Effector memory CD4-positive, alpha-beta T cell (primary cell): ENCODE data around the gene OTULINL.

ENCODE experiments used
- DNase-seq, 3 donors: peaks; one replicate each; pipeline ENCODE4 v3.0.0-alpha.2; 2020
- H3K27ac ChIP-seq: 2 replicates; pipeline ENCODE4 v1.7.0; 2013; ENCODE audit warnings: mild to moderate bottlenecking, low read length, moderate library complexity; ENCODE audit not compliant: insufficient read depth, poor library complexity, severe bottlenecking
- H3K27me3 ChIP-seq: replicated peaks from 2 replicates; pipeline ENCODE4 v1.7.0; 2013; ENCODE audit warnings: mild to moderate bottlenecking, low read length; ENCODE audit not compliant: insufficient read depth, control insufficient read depth, poor library complexity, severe bottlenecking
- H3K36me3 ChIP-seq: 2 replicates; pipeline ENCODE4 v1.7.0; 2013; ENCODE audit warnings: mild to moderate bottlenecking, low read length, moderate library complexity; ENCODE audit not compliant: control insufficient read depth, insufficient read depth
- H3K4me1 ChIP-seq: 2 replicates; pipeline ENCODE4 v1.7.0; 2013; ENCODE audit warnings: low read length, mild to moderate bottlenecking; ENCODE audit not compliant: control insufficient read depth, insufficient read depth, poor library complexity, severe bottlenecking
- H3K4me3 ChIP-seq: 2 replicates; pipeline ENCODE4 v1.7.0; 2013; ENCODE audit warnings: low read length, low read depth, mild to moderate bottlenecking; ENCODE audit not compliant: insufficient read depth, poor library complexity, severe bottlenecking
- H3K9me3 ChIP-seq: 2 replicates; pipeline ENCODE4 v1.7.0; 2013; ENCODE audit warnings: mild to moderate bottlenecking, low read length, moderate library complexity; ENCODE audit not compliant: control insufficient read depth

OTULINL gene

DNA sequence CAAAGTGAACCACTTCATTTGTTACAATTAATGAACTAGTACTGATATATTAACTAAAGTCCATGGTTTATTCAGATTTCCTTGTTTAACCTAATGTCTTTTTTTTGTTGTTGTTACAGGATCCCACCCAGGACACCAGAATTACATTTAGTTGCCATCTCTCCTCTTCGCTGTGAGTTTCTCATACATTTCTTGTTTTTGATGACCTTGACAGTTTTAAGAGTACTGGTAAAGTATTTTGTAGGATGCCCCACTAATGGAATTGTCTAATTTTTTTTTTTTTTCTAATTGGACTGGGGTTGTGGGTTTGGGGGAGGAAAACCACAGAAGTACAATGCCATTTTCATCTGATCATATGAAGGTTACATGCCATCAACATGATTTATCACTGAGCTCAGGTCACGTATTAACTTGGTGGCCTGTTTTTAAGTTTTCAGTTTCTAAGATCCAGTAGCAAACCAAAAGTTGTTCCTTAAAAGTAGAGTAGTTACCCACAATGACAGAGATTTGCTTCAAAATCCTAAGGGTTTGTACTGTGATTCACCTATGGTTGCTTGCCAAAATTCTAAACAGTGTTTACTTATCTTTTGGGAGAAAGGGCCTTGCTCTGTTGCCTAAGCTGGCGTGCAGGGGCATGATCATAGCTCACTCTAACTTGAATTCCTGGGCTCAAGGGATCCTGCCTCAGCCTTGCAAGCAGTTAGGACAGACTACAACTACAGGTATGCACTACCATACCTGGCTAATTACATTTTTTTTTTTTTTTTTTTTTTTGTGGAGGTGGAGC, 78.4 kb downstream of the OTULINL start:
- H3K36me3 ChIP-seq = no peaks in the 10 kb centered on the region
- H3K27ac ChIP-seq = no peak overlapping the region
- H3K9me3 ChIP-seq = no peaks in the 10 kb centered on the region
- no peaks in the 10 kb centered on the region for H3K27me3 ChIP-seq
- no peak for DNase-seq
- peaks cover 12% of the 10 kb centered on the region for H3K4me1 ChIP-seq
- no peak overlapping the region for H3K4me3 ChIP-seq

DNA sequence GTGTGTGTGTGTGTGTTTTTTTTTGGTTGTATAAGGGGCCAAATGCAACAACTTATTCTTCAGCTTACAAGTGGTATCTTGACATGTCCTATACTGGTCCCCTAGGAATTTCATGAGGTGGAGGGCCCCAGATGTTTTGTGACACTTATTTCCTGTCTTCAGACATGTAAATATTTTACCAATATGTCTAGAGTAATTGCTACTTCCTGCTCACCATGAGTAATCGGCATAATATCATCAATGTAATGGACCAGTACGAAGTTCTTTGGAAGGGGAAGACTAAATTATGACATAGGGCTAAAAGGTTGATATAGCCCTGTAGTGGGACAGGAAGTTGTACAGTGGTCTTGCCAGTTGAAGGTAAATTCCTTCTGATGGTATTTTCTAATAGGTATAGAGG, 79.2 kb downstream of the OTULINL start:
- DNase-seq = no peak
- Histone ChIP-seq H3K9me3 (no peaks in the 10 kb centered on the region), H3K4me1 (peaks cover 15% of the 10 kb centered on the region), H3K36me3 (no peaks in the 10 kb centered on the region), H3K27ac (no peak overlapping the region), H3K27me3 (no peaks in the 10 kb centered on the region), H3K4me3 (no peak overlapping the region)
